ENCODE measurements around the gene TRAF3IP1.
"Not testable (repeated sequence)": the region's sequence is repeated elsewhere in the genome, so short reads cannot be mapped to it uniquely, and the experiment has no call there.

Gene TRAF3IP1

GRCh38 chr2:238288650-238289573, 31.4 kb upstream of the TRAF3IP1 start:
- DNase-seq (ENCODE audit: low spot score): peak; percentile 98

GRCh38 chr2:238289574-238289973, 30.7 kb upstream of the TRAF3IP1 start:
- DNase-seq (ENCODE audit: low spot score): no peak

- DNase-seq (ENCODE audit: low spot score): peak; percentile 12
Observed at GRCh38 chr2:238290091-238290509, 30.2 kb upstream of the TRAF3IP1 start.

- DNase-seq (ENCODE audit: low spot score): no peak
Observed at GRCh38 chr2:238290715-238291549, 29.4 kb upstream of the TRAF3IP1 start.

- DNase-seq (ENCODE audit: low spot score): no peak
Observed at GRCh38 chr2:238291550-238292281, 28.6 kb upstream of the TRAF3IP1 start.

GRCh38 chr2:238294046-238294392, 26.3 kb upstream of the TRAF3IP1 start:
- no peak for DNase-seq (ENCODE audit: low spot score)

GRCh38 chr2:238294393-238295143, 25.8 kb upstream of the TRAF3IP1 start:
- DNase-seq (ENCODE audit: low spot score): no peak

GRCh38 chr2:238295144-238296112, 24.9 kb upstream of the TRAF3IP1 start:
- no peak for DNase-seq (ENCODE audit: low spot score)

GRCh38 chr2:238296638-238297457, 23.5 kb upstream of the TRAF3IP1 start:
- DNase-seq (ENCODE audit: low spot score): no peak

GRCh38 chr2:238299803-238300202, 20.5 kb upstream of the TRAF3IP1 start:
- DNase-seq (ENCODE audit: low spot score): no peak

GRCh38 chr2:238302087-238302486, 18.2 kb upstream of the TRAF3IP1 start:
- no peak for DNase-seq (ENCODE audit: low spot score)

- DNase-seq (ENCODE audit: low spot score): no peak
Observed at GRCh38 chr2:238302751-238303150, 17.6 kb upstream of the TRAF3IP1 start.

- DNase-seq (ENCODE audit: low spot score): no peak
Observed at GRCh38 chr2:238304116-238304515, 16.2 kb upstream of the TRAF3IP1 start.

- DNase-seq (ENCODE audit: low spot score): no peak
Observed at GRCh38 chr2:238305092-238305862, 15.0 kb upstream of the TRAF3IP1 start.

GRCh38 chr2:238305965-238306671, 14.2 kb upstream of the TRAF3IP1 start:
- no peak for DNase-seq (ENCODE audit: low spot score)

- DNase-seq (ENCODE audit: low spot score): no peak
Observed at GRCh38 chr2:238306672-238306998, 13.7 kb upstream of the TRAF3IP1 start.

- no peak for DNase-seq (ENCODE audit: low spot score)
Observed at GRCh38 chr2:238308177-238308576, 12.1 kb upstream of the TRAF3IP1 start.

GRCh38 chr2:238310721-238311120, 9.6 kb upstream of the TRAF3IP1 start:
- DNase-seq (ENCODE audit: low spot score): not testable (repeated sequence)
